ENCODE data around the gene TMEM106C. TPM values are rescaled to one million over a fixed set of nuclear protein-coding genes. Genes with fewer than 3 reads are reported as not detected.
A peak's percentile ranks its signal among the peaks of the same experiment; 100 is the strongest.

Gene TMEM106C
- total and polyA plus RNA-seq, 2 donors from 2014 or later, result 51.7 to 126 TPM

GRCh38 chr12:47964106-47964728 is 821 bp downstream of the TMEM106C start:
- DNase-seq (peak in 4 of 5 donors; percentile 30 to 49 (median 38)), FAIRE-seq (no peak)
- H3K9me3 ChIP-seq (ENCODE audit: control insufficient read depth in 2 of 3, insufficient read depth in 1 of 3, low read length in 3 of 3), result no peaks in the 10 kb centered on the region
- H3K27ac ChIP-seq (ENCODE audit: low read depth in 2 of 2, low read length in 2 of 2), result no peak overlapping the region
- peaks cover 4 to 15% (median 11%) of the 10 kb centered on the region in 3 donors for H3K4me1 ChIP-seq (ENCODE audit: control insufficient read depth in 2 of 3, insufficient read depth in 2 of 3, low read depth in 1 of 3, low read length in 3 of 3)
- intact Hi-C loops (cut with DNase I), result no loop called here
- peak overlapping the region; percentile 57 to 87 (median 80) for H3K4me3 ChIP-seq (ENCODE audit: low read length in 3 of 3)
- TF ChIP-seq CTCF (IDR thresholded peaks at IDR 0.05; ENCODE audit: borderline replicate concordance, extremely low read depth, insufficient read depth), result no peak
- H3K9ac ChIP-seq (ENCODE audit: low read length in 3 of 3), result peak overlapping the region; percentile 4 to 80 (median 14)
- peaks cover 0 to 14% (median 5%) of the 10 kb centered on the region in 3 donors for H3K36me3 ChIP-seq (ENCODE audit: control insufficient read depth in 2 of 3, insufficient read depth in 3 of 3, low read length in 3 of 3)
- no peaks in the 10 kb centered on the region for H3K27me3 ChIP-seq (ENCODE audit: control insufficient read depth, insufficient read depth, low read length)

- Histone ChIP-seq H3K4me3 (ENCODE audit: low read length in 3 of 3) (no peak overlapping the region), H3K36me3 (ENCODE audit: control insufficient read depth in 2 of 3, insufficient read depth in 3 of 3, low read length in 3 of 3) (peaks cover 0 to 14% (median 5%) of the 10 kb centered on the region in 3 donors), H3K27me3 (ENCODE audit: control insufficient read depth, insufficient read depth, low read length) (no peaks in the 10 kb centered on the region), H3K9me3 (ENCODE audit: control insufficient read depth in 2 of 3, insufficient read depth in 1 of 3, low read length in 3 of 3) (no peaks in the 10 kb centered on the region), H3K4me1 (ENCODE audit: control insufficient read depth in 2 of 3, insufficient read depth in 2 of 3, low read depth in 1 of 3, low read length in 3 of 3) (peaks cover 4 to 15% (median 11%) of the 10 kb centered on the region in 3 donors), H3K27ac (ENCODE audit: low read depth in 2 of 2, low read length in 2 of 2) (no peak overlapping the region), H3K9ac (ENCODE audit: low read length in 3 of 3) (peak overlapping the region in 1 of 3 donors; percentile 22)
- intact Hi-C loops (cut with DNase I), result no loop called here
- FAIRE-seq (no peak), DNase-seq (no peak)
- no peak for TF ChIP-seq CTCF (IDR thresholded peaks at IDR 0.05; ENCODE audit: borderline replicate concordance, extremely low read depth, insufficient read depth)
Observed at GRCh38 chr12:47965581-47965980, 2.2 kb downstream of the TMEM106C start.

GRCh38 chr12:47967461-47968321 is 4.3 kb downstream of the TMEM106C start:
- intact Hi-C loops (cut with DNase I), result no loop called here

More at GRCh38 chr12:47967461-47968321, 4.3 kb downstream of the TMEM106C start:
- Histone ChIP-seq H3K27ac (ENCODE audit: low read depth in 2 of 2, low read length in 2 of 2) (no peak overlapping the region), H3K4me1 (ENCODE audit: control insufficient read depth in 2 of 3, insufficient read depth in 2 of 3, low read depth in 1 of 3, low read length in 3 of 3) (peaks cover 4 to 15% (median 11%) of the 10 kb centered on the region in 3 donors), H3K36me3 (ENCODE audit: control insufficient read depth in 2 of 3, insufficient read depth in 3 of 3, low read length in 3 of 3) (peaks cover 0 to 14% (median 5%) of the 10 kb centered on the region in 3 donors), H3K9me3 (ENCODE audit: control insufficient read depth in 2 of 3, insufficient read depth in 1 of 3, low read length in 3 of 3) (no peaks in the 10 kb centered on the region), H3K4me3 (ENCODE audit: low read length in 3 of 3) (no peak overlapping the region), H3K27me3 (ENCODE audit: control insufficient read depth, insufficient read depth, low read length) (no peaks in the 10 kb centered on the region), H3K9ac (ENCODE audit: low read length in 3 of 3) (no peak overlapping the region)
- peak in 1 of 5 donors; percentile 66 for DNase-seq
- TF ChIP-seq CTCF (IDR thresholded peaks at IDR 0.05; ENCODE audit: borderline replicate concordance, extremely low read depth, insufficient read depth), result no peak
- FAIRE-seq, result no peak
